ENCODE results near the gene CAMK2G. TPM values are rescaled to one million over a fixed set of nuclear protein-coding genes. Genes with fewer than 3 reads are reported as not detected.
A peak's percentile ranks its signal among the peaks of the same experiment; 100 is the strongest.

CAMK2G gene
- polyA plus RNA-seq, 2 of the 4 experiments (the other 2 are of a cell fraction) = 22.6 to 25.5 TPM

- TF ChIP-seq JUN (IDR thresholded peaks at IDR 0.05) (no peak), USF2 (IDR thresholded peaks at IDR 0.05) (no peak), SMC3 (IDR thresholded peaks at IDR 0.05) (no peak), MAZ (IDR thresholded peaks at IDR 0.05; ENCODE audit: borderline replicate concordance, low read depth, low read length) (no peak), CHD2 (IDR thresholded peaks at IDR 0.05; ENCODE audit: low read length, partially characterized antibody) (no peak), HOXB13 (CRISPR knock-in tag; IDR thresholded peaks at IDR 0.05; ENCODE audit: low read depth) (no peak), CEBPB (IDR thresholded peaks at IDR 0.05) (no peak), MYC (IDR thresholded peaks at IDR 0.05; ENCODE audit: borderline replicate concordance, low read length) (no peak), CTCF (IDR thresholded peaks at IDR 0.05) (no peak), EHMT2 (IDR thresholded peaks at IDR 0.05; ENCODE audit: low read depth) (no peak), E2F6 (IDR thresholded peaks at IDR 0.05; ENCODE audit: borderline replicate concordance, low read depth) (no peak)
- Histone ChIP-seq H3K4me1 (peaks cover 9% of the 10 kb centered on the region; the same call in 2 of the 3 replicates), H3K27ac (no peak overlapping the region), H3K4me2 (no peak overlapping the region), H3K9me3 (no peaks in the 10 kb centered on the region), H3K4me3 (no peak overlapping the region)
- DNase-seq (ENCODE audit: low read depth in 1 of 2, low spot score in 1 of 2) (no peak), ATAC-seq (no peak), FAIRE-seq (no peak)
- CTCF ChIA-PET = interaction anchor here (1.5 to 32.3 kb wide), 5 partner anchors 11 to 241 kb away, joined by 3 to 565 read pairs (median 23); partner anchors contain the start of gene CAMK2G
- POLR2A ChIA-PET = no interaction called here
- WGBS (ENCODE audit: missing lambda C conversion rate) = 90% methylated on average over 13 of the region's 13 CpGs
Measured at GRCh38 chr10:73840403-73841060, 33.8 kb downstream of the CAMK2G start.

GRCh38 chr10:73840056-73840402 lies 34.3 kb downstream of the CAMK2G start:
- Histone ChIP-seq H3K4me1 (peaks cover 9% of the 10 kb centered on the region; the same call in 2 of the 3 replicates), H3K4me2 (no peak overlapping the region), H3K4me3 (no peak overlapping the region), H3K27ac (no peak overlapping the region), H3K9me3 (no peaks in the 10 kb centered on the region)
- 72% methylated on average over 3 of the region's 4 CpGs for WGBS (ENCODE audit: missing lambda C conversion rate)
- no peak for FAIRE-seq
- POLR2A ChIA-PET = no interaction called here
- peak in 1 of 2 experiments; percentile 40; a peak in 3 of 6 replicates for ATAC-seq
- no peak for TF ChIP-seq CBX8 (IDR thresholded peaks at IDR 0.05)
- TF ChIP-seq SMC3 (IDR thresholded peaks at IDR 0.05) = no peak
- no peak for TF ChIP-seq FOXS1 (CRISPR knock-in tag; IDR thresholded peaks at IDR 0.05)
- no peak for TF ChIP-seq PHF8 (IDR thresholded peaks at IDR 0.05; ENCODE audit: borderline replicate concordance, low read depth)
- TF ChIP-seq HOXB13 (CRISPR knock-in tag; IDR thresholded peaks at IDR 0.05; ENCODE audit: low read depth) = no peak
- TF ChIP-seq JUN (IDR thresholded peaks at IDR 0.05) = no peak
- no peak for TF ChIP-seq CTCF (IDR thresholded peaks at IDR 0.05)
- TF ChIP-seq NR3C1 (IDR thresholded peaks at IDR 0.05) = no peak
- TF ChIP-seq ZFP36 (IDR thresholded peaks at IDR 0.05; ENCODE audit: borderline replicate concordance, partially characterized antibody) = no peak
- CTCF ChIA-PET = interaction anchor here (1.5 to 32.3 kb wide), 5 partner anchors 11 to 242 kb away, joined by 3 to 565 read pairs (median 23); partner anchors contain the start of gene CAMK2G
- no peak for DNase-seq (ENCODE audit: low read depth in 1 of 2, low spot score in 1 of 2)
